PC-3 (cell line): ENCODE results near the gene SNAPC1. TPM values are rescaled to one million over a fixed set of nuclear protein-coding genes. Genes with fewer than 3 reads are reported as not detected.

ENCODE experiments used
- ATAC-seq: fragments of 200-7000 bp; cut with Tn5 transposase; 2 replicates; pipeline ENCODE4 v1.9.1; 2020; ENCODE audit warnings: mild to moderate bottlenecking, moderate library complexity
- BruUV-seq: library from RNA; stranded (reverse); fragments of 400-500 nt; replicated peaks from 2 replicates; lab custom pipeline; 2021; lab: Mats Ljungman, UMichigan
- CTCF ChIA-PET: fragments of 300-600 bp; sonication (Branson Sonifier 250); formaldehyde crosslinking; loops from one replicate; lab custom pipeline; 2022; ENCODE audit warnings: antibody characterized with exemption; lab: Charles Lee
- POLR2A ChIA-PET: fragments of 300-600 bp; sonication (Branson Sonifier 250); formaldehyde crosslinking; loops from one replicate; lab custom pipeline; 2022; ENCODE audit warnings: antibody characterized with exemption; ENCODE audit not compliant: unreplicated experiment; lab: Charles Lee
- DNase-seq: peaks from one replicate; pipeline ENCODE4 v3.0.0-alpha.2; 2015
- H2AFZ ChIP-seq: fragments of 300-600 bp; sonication (generic); 2 replicates; pipeline ENCODE4 v1.6.0; 2016; ENCODE audit warnings: antibody characterized with exemption, low read length
- H3F3A ChIP-seq: fragments of 300-600 bp; sonication (generic); one replicate; pipeline ENCODE4 v1.6.0; 2017; ENCODE audit warnings: antibody characterized with exemption, low read length, control low read depth, mild to moderate bottlenecking; ENCODE audit not compliant: unreplicated experiment
- H3K27ac ChIP-seq: fragments of 300-600 bp; sonication (generic); 2 replicates; pipeline ENCODE4 v1.5.1; 2016; ENCODE audit warnings: mild to moderate bottlenecking, low read length
- H3K27me3 ChIP-seq: fragments of 300-600 bp; sonication (generic); 2 replicates; pipeline ENCODE4 v1.6.1; 2016; ENCODE audit warnings: low read length, mixed read lengths
- H3K36me3 ChIP-seq: fragments of 300-600 bp; sonication (generic); 2 replicates; pipeline ENCODE4 v1.6.1; 2016; ENCODE audit warnings: low read depth, mixed run types, low read length, mixed read lengths
- H3K4me1 ChIP-seq: fragments of 300-600 bp; sonication (generic); 2 replicates; pipeline ENCODE4 v1.5.1; 2016; ENCODE audit warnings: low read length; ENCODE audit not compliant: insufficient read depth
- H3K4me2 ChIP-seq: fragments of 300-600 bp; sonication (generic); 2 replicates; pipeline ENCODE4 v1.6.0; 2016; ENCODE audit warnings: low read length
- H3K4me3 ChIP-seq: fragments of 300-600 bp; sonication (generic); 2 replicates; pipeline ENCODE4 v1.5.1; 2016; ENCODE audit warnings: mild to moderate bottlenecking, low read length, mixed read lengths
- H3K79me2 ChIP-seq: fragments of 300-600 bp; sonication (generic); 2 replicates; pipeline ENCODE4 v1.6.1; 2017; ENCODE audit warnings: low read length, mixed read lengths
- H3K9ac ChIP-seq: fragments of 300-600 bp; sonication (generic); 2 replicates; pipeline ENCODE4 v1.6.0; 2016; ENCODE audit warnings: mild to moderate bottlenecking, low read length
- H3K9me2 ChIP-seq: fragments of 300-600 bp; sonication (generic); replicated peaks from 2 replicates; pipeline ENCODE4 v1.6.1; 2016; ENCODE audit warnings: mixed run types, low read length, mixed read lengths
- H3K9me3 ChIP-seq: fragments of 300-600 bp; sonication (generic); 2 replicates; pipeline ENCODE4 v1.6.1; 2016; ENCODE audit warnings: low read length, mixed read lengths
- H4K20me1 ChIP-seq: fragments of 300-600 bp; sonication (generic); 2 replicates; pipeline ENCODE4 v1.6.1; 2016; ENCODE audit warnings: low read length, mixed read lengths
- EZH2 ChIP-seq: fragments of 300-600 bp; sonication (generic); IDR thresholded peaks from one replicate; pipeline ENCODE4 v1.6.1; 2017; ENCODE audit warnings: antibody characterized with exemption, mild to moderate bottlenecking, low read length; ENCODE audit not compliant: unreplicated experiment
- EZH2phosphoT487 ChIP-seq: fragments of 300-600 bp; sonication (generic); IDR thresholded peaks from 2 replicates; pipeline ENCODE4 v1.6.1; 2018; ENCODE audit warnings: mild to moderate bottlenecking, antibody characterized with exemption, low read length, borderline replicate concordance
- intact Hi-C: fragments of 100-400 bp; cut with micrococcal nuclease; formaldehyde crosslinking; loops from 2 replicates; pipeline ENCODE4 v1.9.0; 2023
- total RNA-seq: library from RNA; depleted of rRNA; stranded (reverse); fragments of >200 nt; gene quantifications from 2 replicates; pipeline ENCODE4 v1.2.3, GENCODE V29; 2014
- TF ChIP-seq, protein P1 (sequence below): fragments of 300-600 bp; sonication (generic); conservative IDR thresholded peaks from 2 replicates; pipeline ENCODE4 v1.5.1; 2017; ENCODE audit warnings: antibody characterized with exemption, low read depth, mild to moderate bottlenecking, low read length

Gene SNAPC1
- total RNA-seq, 1 experiment from 2014 or later: 26.7 TPM

DNA sequence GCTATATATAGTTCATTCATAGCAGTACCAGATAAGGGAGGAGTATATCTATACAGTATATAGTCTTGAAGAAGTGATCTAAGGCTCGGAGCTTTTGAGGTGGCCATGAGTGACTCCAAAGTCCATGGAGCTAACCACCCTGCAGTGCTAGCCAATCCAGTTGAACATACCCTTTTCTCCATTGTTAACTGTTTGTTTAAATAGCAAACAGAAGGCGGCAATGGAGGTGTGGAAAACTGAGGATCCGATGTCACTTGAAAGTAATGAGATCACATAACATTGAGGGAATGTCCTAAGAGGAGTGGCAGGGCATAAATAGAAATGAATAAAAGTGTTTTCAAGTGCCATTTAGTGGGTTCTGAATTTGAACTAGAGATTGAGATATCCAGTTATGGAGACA is 12.4 kb upstream of the SNAPC1 start:
- Histone ChIP-seq H3K4me1 (peaks cover 75% of the 10 kb centered on the region), H3K27me3 (no peaks in the 10 kb centered on the region), H3K4me3 (peak overlapping the region; percentile 72), H3K9me2 (no peaks in the 10 kb centered on the region), H3K79me2 (peaks cover 70% of the 10 kb centered on the region), H3K9me3 (no peaks in the 10 kb centered on the region), H3K27ac (peak overlapping the region; percentile 55), H3K9ac (peak overlapping the region; percentile 72), H4K20me1 (peaks cover 26% of the 10 kb centered on the region), H3F3A (peaks cover 25% of the 10 kb centered on the region), H2AFZ (no peak overlapping the region), H3K4me2 (peak overlapping the region; percentile 86), H3K36me3 (peaks cover 41% of the 10 kb centered on the region)
- TF ChIP-seq EZH2: no peak
- TF ChIP-seq, protein P1, sequence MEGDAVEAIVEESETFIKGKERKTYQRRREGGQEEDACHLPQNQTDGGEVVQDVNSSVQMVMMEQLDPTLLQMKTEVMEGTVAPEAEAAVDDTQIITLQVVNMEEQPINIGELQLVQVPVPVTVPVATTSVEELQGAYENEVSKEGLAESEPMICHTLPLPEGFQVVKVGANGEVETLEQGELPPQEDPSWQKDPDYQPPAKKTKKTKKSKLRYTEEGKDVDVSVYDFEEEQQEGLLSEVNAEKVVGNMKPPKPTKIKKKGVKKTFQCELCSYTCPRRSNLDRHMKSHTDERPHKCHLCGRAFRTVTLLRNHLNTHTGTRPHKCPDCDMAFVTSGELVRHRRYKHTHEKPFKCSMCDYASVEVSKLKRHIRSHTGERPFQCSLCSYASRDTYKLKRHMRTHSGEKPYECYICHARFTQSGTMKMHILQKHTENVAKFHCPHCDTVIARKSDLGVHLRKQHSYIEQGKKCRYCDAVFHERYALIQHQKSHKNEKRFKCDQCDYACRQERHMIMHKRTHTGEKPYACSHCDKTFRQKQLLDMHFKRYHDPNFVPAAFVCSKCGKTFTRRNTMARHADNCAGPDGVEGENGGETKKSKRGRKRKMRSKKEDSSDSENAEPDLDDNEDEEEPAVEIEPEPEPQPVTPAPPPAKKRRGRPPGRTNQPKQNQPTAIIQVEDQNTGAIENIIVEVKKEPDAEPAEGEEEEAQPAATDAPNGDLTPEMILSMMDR: no peak
- no peak for TF ChIP-seq EZH2phosphoT487
- ChIA-PET CTCF (interaction anchor here (1.1 to 1.2 kb wide), 2 partner anchors 15 to 88 kb away, joined by 4 read pairs; no protein-coding TSS in a partner anchor), POLR2A (interaction anchor here (0.6 to 1.9 kb wide), 6 partner anchors 12 to 1133 kb away, joined by 3 to 21 read pairs (median 4); partner anchors contain the start of gene SNAPC1)
- ATAC-seq (peak; percentile 30), DNase-seq (peak; percentile 76)
- intact Hi-C loops: loop anchor here (1.0 to 5.0 kb wide), 7 partner anchors 16 to 453 kb away; partner anchors contain the start of gene HIF1A
- BruUV-seq: no TSS peak

DNA sequence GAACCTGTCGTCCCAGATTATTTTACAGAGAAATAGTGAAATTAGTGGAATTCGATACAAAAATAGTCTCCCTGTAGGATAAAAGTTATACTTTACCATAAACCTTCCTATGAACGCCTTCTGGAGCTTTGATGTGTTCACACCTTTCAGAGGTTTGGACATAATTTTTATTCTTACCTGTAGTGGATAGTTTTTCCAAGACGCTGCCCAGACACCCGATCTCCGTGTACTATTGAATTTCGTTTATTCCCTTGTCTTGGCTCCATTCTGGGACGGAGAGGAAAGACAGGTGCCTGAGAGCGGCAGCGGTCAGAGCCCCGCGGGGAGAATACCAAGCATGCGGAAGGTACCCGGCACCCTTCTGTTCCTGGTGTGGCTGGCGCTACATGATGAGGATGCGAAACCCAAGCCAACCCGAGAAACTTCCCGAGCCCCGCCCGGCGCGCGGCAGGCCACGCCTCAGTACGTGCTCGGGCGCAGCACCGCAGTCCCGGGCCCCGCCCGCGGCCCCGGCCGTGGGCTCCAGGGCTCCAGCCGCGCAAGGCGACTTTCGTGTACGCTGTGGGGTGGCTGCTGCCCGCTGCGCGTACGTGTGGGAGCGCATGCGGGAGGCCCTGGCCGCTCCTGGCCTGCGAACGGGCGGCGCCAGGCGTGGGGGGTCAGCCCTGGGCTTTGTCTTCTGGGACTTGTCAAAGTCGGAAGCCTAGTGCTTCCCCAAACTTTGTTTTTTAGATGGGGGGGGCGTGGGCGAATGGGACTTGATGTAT is 11.3 kb upstream of the SNAPC1 start:
- no peaks in the 10 kb centered on the region for H3K9me3 ChIP-seq
- H3K4me1 ChIP-seq: peaks cover 79% of the 10 kb centered on the region
- peaks cover 27% of the 10 kb centered on the region for H3F3A ChIP-seq
- H3K36me3 ChIP-seq: peaks cover 32% of the 10 kb centered on the region
- DNase-seq (peak; percentile 99), ATAC-seq (peak; percentile 79)
- TF ChIP-seq EZH2phosphoT487 (no peak), EZH2 (no peak)
- TF ChIP-seq, protein P1: no peak
- H4K20me1 ChIP-seq: peaks cover 26% of the 10 kb centered on the region
- CTCF ChIA-PET: no interaction called here
- peak overlapping the region; percentile 86 for H3K4me2 ChIP-seq
- H3K9ac ChIP-seq: peak overlapping the region; percentile 72
- intact Hi-C loops: loop anchor here (1.0 to 5.0 kb wide), 7 partner anchors 11 to 454 kb away; partner anchors contain the start of genes HIF1A and SNAPC1
- no peaks in the 10 kb centered on the region for H3K27me3 ChIP-seq
- peak overlapping the region; percentile 55 for H3K27ac ChIP-seq
- peak overlapping the region; percentile 72 for H3K4me3 ChIP-seq
- peaks cover 60% of the 10 kb centered on the region for H3K79me2 ChIP-seq
- peak overlapping the region; percentile 60 for H2AFZ ChIP-seq
- TSS peak; percentile 65 for BruUV-seq
- POLR2A ChIA-PET: interaction anchor here (0.7 to 1.9 kb wide), 3 partner anchors 11 to 156 kb away, joined by 4 to 21 read pairs (median 4); partner anchors contain the start of genes HIF1A and SNAPC1
- H3K9me2 ChIP-seq: no peaks in the 10 kb centered on the region
